Osteoblast (primary cell): ENCODE measurements around the gene NQO2. TPM values are rescaled to one million over a fixed set of nuclear protein-coding genes. Genes with fewer than 3 reads are reported as not detected.
A peak's percentile ranks its signal among the peaks of the same experiment; 100 is the strongest.
"Not testable (repeated sequence)": the region's sequence is repeated elsewhere in the genome, so short reads cannot be mapped to it uniquely, and the experiment has no call there.

Source experiments
- DNase-seq: peaks from one replicate; pipeline ENCODE4 v3.0.0; 2011; ENCODE audit warnings: low spot score, mixed read lengths; ENCODE audit not compliant: insufficient read length; ENCODE audit errors: missing footprints
- H2AFZ ChIP-seq: 2 replicates; pipeline ENCODE4 v1.6.0; 2011; ENCODE audit warnings: mild to moderate bottlenecking, low read length
- H3K27ac ChIP-seq: 2 replicates; pipeline ENCODE4 v1.5.1; 2011; ENCODE audit warnings: mild to moderate bottlenecking, low read depth, low read length, moderate library complexity
- H3K27me3 ChIP-seq: 2 replicates; pipeline ENCODE4 v1.6.0; 2012; ENCODE audit warnings: mild to moderate bottlenecking, control low read depth, inconsistent platforms, low read length, moderate library complexity; ENCODE audit not compliant: insufficient read depth
- H3K36me3 ChIP-seq: 2 replicates; pipeline ENCODE4 v1.5.1; 2011; ENCODE audit warnings: mild to moderate bottlenecking, low read length, control low read depth, moderate library complexity; ENCODE audit not compliant: insufficient read depth
- H3K4me1 ChIP-seq: 2 replicates; pipeline ENCODE4 v1.5.1; 2011; ENCODE audit warnings: mild to moderate bottlenecking, low read length, control low read depth, moderate library complexity; ENCODE audit not compliant: insufficient read depth
- H3K4me2 ChIP-seq: 2 replicates; pipeline ENCODE4 v1.6.0; 2011; ENCODE audit warnings: mild to moderate bottlenecking, low read length; ENCODE audit not compliant: insufficient read depth
- H3K4me3 ChIP-seq: fragments of 200-600 bp; sonication (generic); 3 replicates; pipeline ENCODE4 v1.5.1; 2012; ENCODE audit warnings: mild to moderate bottlenecking, low read length, inconsistent platforms; ENCODE audit not compliant: insufficient read depth
- H3K79me2 ChIP-seq: 2 replicates; pipeline ENCODE4 v1.6.0; 2012; ENCODE audit warnings: mild to moderate bottlenecking, low read length, control low read depth, inconsistent platforms; ENCODE audit not compliant: insufficient read depth
- H3K9me3 ChIP-seq: 2 replicates; pipeline ENCODE4 v1.5.1; 2011; ENCODE audit warnings: low read depth, low read length, control low read depth
- H4K20me1 ChIP-seq: 2 replicates; pipeline ENCODE4 v1.6.0; 2012; ENCODE audit warnings: mild to moderate bottlenecking, low read length, control low read depth; ENCODE audit not compliant: insufficient read depth
- total RNA-seq: library from RNA; depleted of rRNA; stranded (reverse); fragments of >200 nt; gene quantifications from 2 replicates; pipeline ENCODE4 v1.2.3, GENCODE V29; 2012
- TF ChIP-seq, protein P1 (sequence below): IDR thresholded peaks from 2 replicates; pipeline ENCODE4 v1.5.1; 2011; ENCODE audit warnings: mild to moderate bottlenecking, low read depth, low read length, moderate library complexity; ENCODE audit errors: extremely low read depth

The NQO2 gene
- total RNA-seq, 1 donor = 45.2 TPM

DNA sequence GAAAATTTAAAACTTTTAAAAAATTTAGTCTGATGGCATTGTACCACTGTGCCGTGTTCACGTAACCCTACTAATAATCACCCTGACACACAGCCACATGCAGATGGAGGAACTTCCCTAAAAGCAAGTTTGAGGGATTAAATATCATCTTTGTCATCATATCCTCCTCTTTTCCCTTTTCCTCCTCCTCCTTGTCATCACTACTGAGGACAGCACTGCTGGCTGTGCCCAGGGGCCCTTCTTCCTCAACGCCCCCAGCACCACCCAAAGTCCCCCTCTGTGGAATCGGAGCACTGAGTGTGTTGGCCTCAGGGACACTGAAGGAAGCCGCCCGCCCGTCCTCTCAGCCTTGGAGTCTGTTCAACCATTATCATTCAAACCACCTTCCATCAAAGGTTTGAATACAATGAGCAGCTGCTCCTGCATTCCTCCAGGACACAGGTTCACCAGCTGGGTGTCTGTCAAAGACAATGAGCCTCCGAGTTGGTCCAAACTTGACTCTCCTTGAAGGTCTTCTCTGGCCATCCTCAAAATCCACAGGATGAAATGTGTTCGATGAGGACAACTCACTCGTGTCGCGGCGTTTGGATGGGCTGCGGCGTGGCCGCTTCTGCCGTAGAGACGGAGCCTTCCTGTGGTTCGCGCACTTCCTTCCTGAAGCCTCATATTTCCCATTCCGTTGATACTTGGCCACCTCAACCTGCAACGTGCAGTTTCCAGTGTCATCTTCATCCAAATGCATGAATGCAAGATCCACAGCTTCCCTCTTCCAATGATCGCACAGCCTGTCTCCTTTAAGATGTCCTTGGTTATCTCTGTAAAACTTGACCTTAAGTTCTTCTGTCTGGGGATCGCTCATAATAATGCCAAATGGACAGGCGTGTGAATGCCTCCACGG, 23.3 kb downstream of the NQO2 start:
- Histone ChIP-seq H4K20me1 (no peaks in the 10 kb centered on the region), H3K4me3 (peak overlapping the region; percentile 73), H3K36me3 (peaks cover 8% of the 10 kb centered on the region), H2AFZ (peak overlapping the region; percentile 86), H3K4me1 (peaks cover 13% of the 10 kb centered on the region), H3K27ac (peak overlapping the region; percentile 78), H3K9me3 (no peaks in the 10 kb centered on the region), H3K4me2 (peak overlapping the region; percentile 92), H3K27me3 (no peaks in the 10 kb centered on the region), H3K79me2 (peaks cover 17% of the 10 kb centered on the region)
- DNase-seq = peak; percentile 69
- TF ChIP-seq, protein P1, sequence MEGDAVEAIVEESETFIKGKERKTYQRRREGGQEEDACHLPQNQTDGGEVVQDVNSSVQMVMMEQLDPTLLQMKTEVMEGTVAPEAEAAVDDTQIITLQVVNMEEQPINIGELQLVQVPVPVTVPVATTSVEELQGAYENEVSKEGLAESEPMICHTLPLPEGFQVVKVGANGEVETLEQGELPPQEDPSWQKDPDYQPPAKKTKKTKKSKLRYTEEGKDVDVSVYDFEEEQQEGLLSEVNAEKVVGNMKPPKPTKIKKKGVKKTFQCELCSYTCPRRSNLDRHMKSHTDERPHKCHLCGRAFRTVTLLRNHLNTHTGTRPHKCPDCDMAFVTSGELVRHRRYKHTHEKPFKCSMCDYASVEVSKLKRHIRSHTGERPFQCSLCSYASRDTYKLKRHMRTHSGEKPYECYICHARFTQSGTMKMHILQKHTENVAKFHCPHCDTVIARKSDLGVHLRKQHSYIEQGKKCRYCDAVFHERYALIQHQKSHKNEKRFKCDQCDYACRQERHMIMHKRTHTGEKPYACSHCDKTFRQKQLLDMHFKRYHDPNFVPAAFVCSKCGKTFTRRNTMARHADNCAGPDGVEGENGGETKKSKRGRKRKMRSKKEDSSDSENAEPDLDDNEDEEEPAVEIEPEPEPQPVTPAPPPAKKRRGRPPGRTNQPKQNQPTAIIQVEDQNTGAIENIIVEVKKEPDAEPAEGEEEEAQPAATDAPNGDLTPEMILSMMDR = no peak

DNA sequence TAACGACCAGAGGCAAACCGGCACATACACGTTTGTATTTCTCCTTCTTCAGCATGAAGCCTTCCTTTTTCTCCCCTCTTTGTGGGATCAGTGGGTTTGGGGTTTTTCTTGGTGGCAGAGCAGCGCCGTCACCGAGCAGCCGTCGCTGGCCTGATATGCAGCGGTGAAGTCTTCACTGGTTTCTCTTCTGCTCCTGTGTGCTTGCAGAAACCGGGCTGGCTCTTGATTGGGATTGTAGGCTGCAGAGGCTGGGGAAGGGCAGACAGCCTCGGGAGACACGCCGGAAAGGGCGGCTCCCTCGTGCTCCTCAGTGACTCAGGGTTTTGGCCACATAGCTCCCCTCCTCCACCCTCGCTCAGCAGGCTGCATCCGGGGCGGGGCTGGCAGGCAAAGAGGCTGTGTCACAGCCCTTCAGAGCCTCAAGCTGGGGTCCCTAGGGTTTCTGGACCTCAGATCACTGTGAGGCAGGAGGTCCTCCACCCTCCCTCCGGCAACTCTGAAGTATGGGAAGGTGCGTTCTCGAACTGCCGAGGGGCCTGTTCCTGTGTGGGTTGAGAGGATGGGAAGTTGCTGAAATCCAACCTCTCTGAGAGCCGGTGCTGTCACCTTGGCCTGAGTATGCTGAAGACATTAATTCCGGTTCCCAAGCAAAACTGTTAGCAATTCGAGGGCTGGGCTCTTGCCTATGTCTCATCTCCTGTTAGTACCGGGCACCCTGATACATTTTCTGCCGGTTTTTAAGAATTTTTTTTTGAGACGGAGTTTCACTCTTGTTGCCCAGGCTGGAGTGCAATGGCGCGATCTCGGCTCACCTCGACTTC, 24.2 kb downstream of the NQO2 start:
- peak; percentile 98 for DNase-seq
- Histone ChIP-seq H3K27me3 (no peaks in the 10 kb centered on the region), H3K36me3 (peaks cover 8% of the 10 kb centered on the region), H4K20me1 (no peaks in the 10 kb centered on the region), H3K9me3 (no peaks in the 10 kb centered on the region), H3K4me1 (peaks cover 13% of the 10 kb centered on the region), H2AFZ (peak overlapping the region; percentile 86), H3K79me2 (peaks cover 17% of the 10 kb centered on the region), H3K4me2 (peak overlapping the region; percentile 92), H3K27ac (peak overlapping the region; percentile 78), H3K4me3 (peak overlapping the region; percentile 73)
- TF ChIP-seq, protein P1 = no peak

DNA sequence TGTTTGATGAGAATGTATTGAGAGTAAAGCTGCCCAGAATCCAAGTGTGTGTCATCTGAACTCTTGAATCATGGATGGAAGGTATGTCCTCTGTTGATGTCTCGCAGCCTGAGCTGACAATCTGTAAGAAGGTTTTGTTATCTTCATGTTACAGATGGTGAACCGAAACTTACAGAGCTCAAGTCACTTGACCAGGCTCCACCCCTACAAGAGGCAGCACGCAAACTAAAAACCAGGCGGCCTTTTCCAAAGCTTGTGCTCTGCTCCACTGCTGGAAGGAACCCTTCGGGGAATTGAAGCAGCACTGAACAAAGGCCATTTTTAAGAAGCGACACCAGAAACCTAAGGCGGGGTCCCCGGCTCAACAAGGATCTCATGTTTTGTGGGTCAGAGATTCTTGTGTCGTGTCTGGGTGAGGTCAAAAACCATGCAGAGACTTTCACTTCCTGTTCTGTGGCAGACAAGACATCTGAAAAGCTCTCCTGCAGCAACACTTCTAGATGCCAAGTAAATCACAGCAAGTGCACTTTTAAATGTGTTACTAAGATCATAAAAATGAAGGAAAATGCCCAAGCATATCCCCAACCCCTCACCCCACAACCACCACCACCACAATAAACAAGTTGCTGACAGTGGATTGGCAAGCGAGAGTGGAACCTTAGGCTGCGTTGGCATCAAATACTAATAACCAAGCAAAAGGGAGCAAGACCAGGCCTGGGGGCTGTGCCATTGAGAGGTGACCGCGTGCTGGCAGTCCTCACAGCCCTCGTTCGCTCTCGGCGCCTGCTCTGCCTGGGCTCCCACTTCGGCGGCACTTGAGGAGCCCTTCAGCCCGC, 27.3 kb downstream of the NQO2 start:
- H3K36me3 ChIP-seq = no peaks in the 10 kb centered on the region
- H3K27me3 ChIP-seq = no peaks in the 10 kb centered on the region
- no peak overlapping the region for H2AFZ ChIP-seq
- no peaks in the 10 kb centered on the region for H3K9me3 ChIP-seq
- no peak overlapping the region for H3K4me3 ChIP-seq
- H3K79me2 ChIP-seq = peaks cover 12% of the 10 kb centered on the region
- peaks cover 13% of the 10 kb centered on the region for H3K4me1 ChIP-seq
- no peaks in the 10 kb centered on the region for H4K20me1 ChIP-seq
- H3K27ac ChIP-seq = no peak overlapping the region
- no peak overlapping the region for H3K4me2 ChIP-seq
- peak; percentile 80 for DNase-seq
- TF ChIP-seq, protein P1 = no peak

DNA sequence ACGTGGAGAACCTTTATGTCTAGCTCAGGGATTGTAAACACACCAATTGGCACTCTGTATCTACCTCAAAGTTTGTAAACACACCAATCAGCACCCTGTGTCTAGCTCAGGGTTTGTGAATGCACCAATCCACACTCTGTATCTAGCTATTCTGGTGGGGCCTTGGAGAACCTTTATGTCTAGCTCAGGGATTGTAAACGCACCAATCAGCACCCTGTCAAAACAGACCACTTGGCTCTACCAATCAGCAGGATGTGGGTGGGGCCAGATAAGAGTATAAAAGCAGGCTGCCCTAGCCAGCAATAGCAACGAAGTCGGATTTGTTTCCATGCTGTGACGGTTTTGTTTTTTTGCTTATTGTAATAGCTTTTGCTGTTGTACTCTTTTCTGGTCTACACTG, 28.5 kb downstream of the NQO2 start:
- not testable (repeated sequence) for H3K9me3 ChIP-seq, H3K79me2 ChIP-seq, H3K36me3 ChIP-seq, DNase-seq, H3K4me2 ChIP-seq, H3K4me3 ChIP-seq, H3K27ac ChIP-seq, H2AFZ ChIP-seq, H4K20me1 ChIP-seq, H3K27me3 ChIP-seq
- peaks cover 13% of the 10 kb centered on the region for H3K4me1 ChIP-seq
